Calu3 (cell line): ENCODE measurements around the gene ULK4. TPM values are rescaled to one million over a fixed set of nuclear protein-coding genes. Genes with fewer than 3 reads are reported as not detected.

Source experiments
- BruUV-seq: library from RNA; stranded (reverse); fragments of 400-500 nt; replicated peaks from 2 replicates; lab custom pipeline; 2021; lab: Mats Ljungman, UMichigan
- CTCF ChIA-PET: fragments of 300-600 bp; sonication (Branson Sonifier 250); formaldehyde crosslinking; loops from one replicate; lab custom pipeline; 2022; ENCODE audit warnings: antibody characterized with exemption; lab: Charles Lee
- DNase-seq: peaks from one replicate; pipeline ENCODE4 v3.0.0; 2022
- H3K27ac Mint-ChIP-seq: one replicate; pipeline ENCODE4 v1.8.0; 2022; ENCODE audit warnings: mixed read lengths; ENCODE audit not compliant: unreplicated experiment
- H3K27me3 Mint-ChIP-seq: one replicate; pipeline ENCODE4 v1.8.0; 2022; ENCODE audit warnings: mixed read lengths; ENCODE audit not compliant: unreplicated experiment
- H3K36me3 Mint-ChIP-seq: one replicate; pipeline ENCODE4 v1.8.0; 2022; ENCODE audit warnings: mild to moderate bottlenecking, moderate library complexity, mixed read lengths; ENCODE audit not compliant: insufficient read depth, unreplicated experiment
- H3K4me1 Mint-ChIP-seq: one replicate; pipeline ENCODE4 v1.8.0; 2022; ENCODE audit warnings: mild to moderate bottlenecking, low read depth, mixed read lengths; ENCODE audit not compliant: unreplicated experiment
- H3K4me3 Mint-ChIP-seq: one replicate; pipeline ENCODE4 v1.8.0; 2022; ENCODE audit warnings: mild to moderate bottlenecking, low read depth, moderate library complexity, mixed read lengths; ENCODE audit not compliant: unreplicated experiment
- H3K9me3 Mint-ChIP-seq: one replicate; pipeline ENCODE4 v1.8.0; 2022; ENCODE audit warnings: low read depth, mixed read lengths; ENCODE audit not compliant: unreplicated experiment
- CTCF ChIP-seq: fragments of 200-600 bp; IDR thresholded peaks from one replicate; pipeline ENCODE4 v1.8.0; 2022; ENCODE audit warnings: antibody characterized with exemption; ENCODE audit not compliant: unreplicated experiment
- intact Hi-C: fragments of 100-400 bp; cut with micrococcal nuclease; formaldehyde crosslinking; loops from one replicate; pipeline ENCODE4 v1.10.0; 2022; ENCODE audit not compliant: unreplicated experiment
- total RNA-seq: library from RNA; stranded (reverse); gene quantifications from 2 replicates; pipeline ENCODE4 v1.2.3, GENCODE V29; 2022

The ULK4 gene
- total RNA-seq, 1 experiment from 2014 or later, result 8.7 TPM

DNA sequence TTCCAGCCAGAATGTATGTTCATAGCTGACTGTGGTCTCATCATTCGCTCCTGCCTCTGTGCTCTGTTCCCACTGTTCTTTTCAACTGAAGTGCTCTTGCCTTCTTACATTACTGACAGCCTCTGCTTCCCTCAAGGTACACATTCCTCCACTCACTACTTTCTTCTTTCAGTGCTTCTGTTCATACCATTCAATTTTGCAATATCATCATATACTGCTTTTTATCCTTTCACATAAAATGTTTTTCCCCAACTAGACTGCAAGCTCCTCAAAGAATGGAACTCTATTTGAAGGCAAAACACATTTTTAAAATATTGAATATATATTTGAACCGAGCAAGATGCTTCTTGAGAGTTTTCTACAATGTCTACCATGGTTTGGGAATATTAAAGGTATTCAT is 471.5 kb downstream of the ULK4 start:
- DNase-seq, result no peak
- Mint-ChIP-seq H3K9me3 (no peaks in the 10 kb centered on the region), H3K4me1 (no peaks in the 10 kb centered on the region), H3K36me3 (no peaks in the 10 kb centered on the region), H3K27ac (no peak overlapping the region), H3K27me3 (peaks cover 15% of the 10 kb centered on the region), H3K4me3 (no peak overlapping the region)
- intact Hi-C loops, result no loop called here
- CTCF ChIA-PET, result no interaction called here
- no peak for TF ChIP-seq CTCF
- BruUV-seq, result no TSS peak

DNA sequence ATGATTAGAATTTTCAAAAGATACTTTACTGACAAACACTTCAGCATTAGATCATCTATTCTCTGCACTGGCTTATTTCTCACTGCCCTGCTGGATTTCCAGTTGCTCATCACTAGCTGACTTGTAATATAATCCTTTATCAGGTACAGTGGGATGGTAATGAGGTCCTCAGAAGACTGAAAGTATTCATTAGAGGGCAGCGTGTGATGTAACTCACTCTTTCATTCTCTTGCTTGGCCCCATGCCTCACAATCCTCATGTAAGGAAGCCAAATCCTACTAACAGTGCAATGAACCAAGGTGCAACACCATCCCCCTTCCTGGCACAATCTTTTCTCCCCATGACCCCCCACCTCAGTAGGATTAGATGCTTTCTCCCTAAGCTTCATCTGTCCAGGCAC is 472.7 kb downstream of the ULK4 start:
- TF ChIP-seq CTCF, result no peak
- no peaks in the 10 kb centered on the region for H3K9me3 Mint-ChIP-seq

DNA sequence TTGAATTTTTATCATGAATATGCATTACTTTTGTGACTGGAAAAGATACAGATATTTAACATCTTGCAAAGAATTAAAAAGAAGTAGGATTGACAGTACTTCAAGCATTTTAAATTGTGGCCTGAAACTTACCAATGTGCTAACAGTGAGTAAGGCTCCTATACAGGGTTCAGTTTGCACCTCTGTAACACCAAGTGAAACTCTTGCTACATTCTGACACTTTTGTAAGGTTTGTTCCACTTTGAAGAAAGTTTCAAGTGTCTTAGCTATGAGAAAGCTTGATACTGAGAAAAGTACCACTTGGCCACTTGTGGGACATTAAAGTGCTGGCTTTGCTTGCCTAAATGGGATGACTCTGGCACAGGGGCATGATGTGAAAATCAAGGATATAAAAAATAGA is 473.4 kb downstream of the ULK4 start:
- H3K27me3 Mint-ChIP-seq, result peaks cover 15% of the 10 kb centered on the region
- no peak overlapping the region for H3K27ac Mint-ChIP-seq
- H3K36me3 Mint-ChIP-seq, result no peaks in the 10 kb centered on the region
- no peak for TF ChIP-seq CTCF
- H3K9me3 Mint-ChIP-seq, result no peaks in the 10 kb centered on the region
- CTCF ChIA-PET, result no interaction called here
- H3K4me3 Mint-ChIP-seq, result no peak overlapping the region
- no peak for DNase-seq
- no TSS peak for BruUV-seq
- intact Hi-C loops, result no loop called here
- no peaks in the 10 kb centered on the region for H3K4me1 Mint-ChIP-seq

More for the DNA sequence above, 472.7 kb downstream of the ULK4 start:
- no TSS peak for BruUV-seq
- H3K27me3 Mint-ChIP-seq, result peaks cover 15% of the 10 kb centered on the region
- H3K27ac Mint-ChIP-seq, result no peak overlapping the region
- DNase-seq, result no peak
- CTCF ChIA-PET, result no interaction called here
- no peaks in the 10 kb centered on the region for H3K4me1 Mint-ChIP-seq
- no peak overlapping the region for H3K4me3 Mint-ChIP-seq
- intact Hi-C loops, result no loop called here
- H3K36me3 Mint-ChIP-seq, result no peaks in the 10 kb centered on the region

DNA sequence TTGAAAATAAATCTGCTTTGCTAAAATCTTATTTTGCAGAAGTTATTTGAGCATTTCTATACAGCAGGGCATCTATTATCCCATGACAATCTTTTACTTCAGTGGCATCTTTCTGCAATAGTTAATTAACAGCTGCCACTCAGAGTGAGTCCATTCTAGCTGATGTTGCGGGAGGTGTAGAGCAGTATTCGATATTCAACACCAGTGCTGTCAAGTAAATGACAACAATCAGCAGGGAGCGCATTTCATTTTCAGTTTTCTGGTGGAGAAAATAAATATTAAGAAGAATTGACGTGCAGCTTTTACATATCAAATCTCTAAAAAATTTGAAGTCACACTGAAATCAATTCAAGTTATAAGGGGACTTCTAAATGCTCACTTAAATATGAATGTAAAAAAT is 476.4 kb downstream of the ULK4 start:
- Mint-ChIP-seq H3K27me3 (peaks cover 11% of the 10 kb centered on the region), H3K4me3 (no peak overlapping the region), H3K9me3 (no peaks in the 10 kb centered on the region), H3K4me1 (no peaks in the 10 kb centered on the region), H3K36me3 (no peaks in the 10 kb centered on the region), H3K27ac (no peak overlapping the region)
- DNase-seq, result no peak
- intact Hi-C loops, result no loop called here
- BruUV-seq, result no TSS peak
- TF ChIP-seq CTCF, result no peak
- CTCF ChIA-PET, result no interaction called here
